Right atrium auricular region (tissue), 2 donors: ENCODE measurements around the gene TMEM134. TPM values are rescaled to one million over a fixed set of nuclear protein-coding genes. Genes with fewer than 3 reads are reported as not detected.

ENCODE experiments used
- DNase-seq: peaks from one replicate; pipeline ENCODE4 v3.0.0-alpha.2; 2019; ENCODE audit warnings: low spot score
- H3K27ac ChIP-seq, 2 donors: fragments of 200-600 bp; sonication (generic); 1 replicate in 1 of 2; 2 replicates in 1 of 2; pipeline ENCODE4 v1.5.1; 2016 to 2019
- H3K27me3 ChIP-seq, 2 donors: fragments of 200-600 bp; sonication (generic); one replicate each; pipeline versions ENCODE4 v1.5.1 to v1.6.0; 2017 to 2019
- H3K36me3 ChIP-seq: fragments of 200-600 bp; sonication (generic); one replicate; pipeline ENCODE4 v1.5.1; 2016
- H3K4me1 ChIP-seq, 2 donors: fragments of 200-600 bp; sonication (generic); one replicate each; pipeline versions ENCODE4 v1.5.1 to v1.6.0; 2017 to 2019
- H3K4me3 ChIP-seq, 2 donors: fragments of 200-600 bp; sonication (generic); 1 replicate in 1 of 2; 2 replicates in 1 of 2; pipeline ENCODE4 v1.5.1; 2017 to 2019; ENCODE audit warnings: mild to moderate bottlenecking in 1 of 2, moderate library complexity in 1 of 2
- H3K9me3 ChIP-seq, 2 donors: fragments of 200-600 bp; sonication (generic); one replicate each; pipeline ENCODE4 v1.5.1; 2019
- total RNA-seq, 2 donors: library from RNA; depleted of rRNA; stranded (reverse); fragments of >200 nt; gene quantifications; one replicate each; pipeline ENCODE4 v1.1.0, GENCODE V29; 2016
- TF ChIP-seq, protein P1 (sequence below), 2 donors: fragments of 200-600 bp; sonication (generic); IDR thresholded peaks; one replicate each; pipeline ENCODE4 v1.5.1; 2019; ENCODE audit warnings: antibody characterized with exemption in 2 of 2

TMEM134 gene
- total RNA-seq, 2 donors from 2014 or later: 74.4 to 140 TPM

DNA sequence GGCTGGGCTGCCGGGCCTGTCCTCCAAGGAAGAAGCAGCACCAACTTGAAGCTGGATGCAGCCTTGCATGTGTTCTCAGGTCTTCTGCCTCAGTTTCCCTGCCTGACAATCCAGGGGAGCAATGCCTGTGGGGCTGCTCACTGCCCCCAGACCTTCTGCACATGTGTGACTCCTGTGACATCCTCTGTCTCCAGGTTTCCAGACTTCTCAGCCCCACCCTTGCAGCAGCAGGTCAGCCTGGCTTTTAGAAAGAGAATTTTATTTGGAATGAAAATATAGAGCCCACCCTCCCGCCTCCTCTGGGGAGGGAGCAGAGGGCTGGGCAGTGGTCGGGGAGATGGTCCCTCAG, 31.3 kb downstream of the TMEM134 start:
- no peaks in the 10 kb centered on the region for H3K27me3 ChIP-seq
- no peaks in the 10 kb centered on the region for H3K9me3 ChIP-seq
- no peak overlapping the region for H3K4me3 ChIP-seq
- peaks cover 58% of the 10 kb centered on the region for H3K36me3 ChIP-seq
- DNase-seq: no peak
- no peak overlapping the region for H3K27ac ChIP-seq
- TF ChIP-seq, protein P1, sequence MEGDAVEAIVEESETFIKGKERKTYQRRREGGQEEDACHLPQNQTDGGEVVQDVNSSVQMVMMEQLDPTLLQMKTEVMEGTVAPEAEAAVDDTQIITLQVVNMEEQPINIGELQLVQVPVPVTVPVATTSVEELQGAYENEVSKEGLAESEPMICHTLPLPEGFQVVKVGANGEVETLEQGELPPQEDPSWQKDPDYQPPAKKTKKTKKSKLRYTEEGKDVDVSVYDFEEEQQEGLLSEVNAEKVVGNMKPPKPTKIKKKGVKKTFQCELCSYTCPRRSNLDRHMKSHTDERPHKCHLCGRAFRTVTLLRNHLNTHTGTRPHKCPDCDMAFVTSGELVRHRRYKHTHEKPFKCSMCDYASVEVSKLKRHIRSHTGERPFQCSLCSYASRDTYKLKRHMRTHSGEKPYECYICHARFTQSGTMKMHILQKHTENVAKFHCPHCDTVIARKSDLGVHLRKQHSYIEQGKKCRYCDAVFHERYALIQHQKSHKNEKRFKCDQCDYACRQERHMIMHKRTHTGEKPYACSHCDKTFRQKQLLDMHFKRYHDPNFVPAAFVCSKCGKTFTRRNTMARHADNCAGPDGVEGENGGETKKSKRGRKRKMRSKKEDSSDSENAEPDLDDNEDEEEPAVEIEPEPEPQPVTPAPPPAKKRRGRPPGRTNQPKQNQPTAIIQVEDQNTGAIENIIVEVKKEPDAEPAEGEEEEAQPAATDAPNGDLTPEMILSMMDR (IDR thresholded peaks at IDR 0.05): no peak
- H3K4me1 ChIP-seq: peaks cover 0 to 59% of the 10 kb centered on the region in 2 donors

DNA sequence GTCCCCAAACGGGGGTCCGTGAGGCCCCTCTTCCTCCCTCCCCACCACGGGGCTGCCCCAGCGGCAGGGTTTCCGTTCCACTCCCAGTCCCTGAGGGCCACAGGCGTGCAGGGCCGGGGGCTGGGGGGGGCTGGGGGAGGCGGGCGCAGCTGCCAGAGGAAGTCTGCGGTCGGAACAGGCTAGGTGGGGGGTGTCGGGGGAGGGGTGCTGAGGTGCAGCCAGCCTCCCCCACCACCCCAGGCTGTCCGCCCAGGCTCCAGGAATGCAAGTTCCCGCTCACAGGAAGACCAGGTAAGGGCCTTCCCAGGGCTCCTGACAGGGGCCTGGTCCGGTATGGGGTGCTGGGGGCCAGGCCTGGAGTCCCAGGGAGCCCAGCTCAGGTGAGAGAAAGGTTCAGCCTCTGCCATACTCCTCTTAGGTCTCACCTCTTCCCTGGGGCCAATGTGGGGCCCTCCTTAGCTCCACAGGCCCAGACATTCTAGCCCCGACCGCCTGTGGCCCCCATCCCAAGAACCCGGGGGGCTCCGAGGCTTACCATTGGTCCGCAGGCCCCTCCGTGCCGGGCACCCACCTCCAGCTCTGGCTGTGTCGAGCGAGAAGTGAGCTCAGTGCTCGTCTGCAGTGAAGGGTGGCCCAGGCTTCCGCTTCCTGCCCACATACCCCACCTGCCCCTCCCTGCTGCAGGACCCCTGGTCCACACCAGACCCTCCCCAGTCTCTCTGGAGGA, 31.8 kb downstream of the TMEM134 start, which contains the start of gene PTPRCAP:
Gene PTPRCAP (minus strand): TSS at position 601 of the 727 bp plus-strand sequence. CDS start 63 bp downstream, at position 538.
- Histone ChIP-seq H3K27me3 (no peaks in the 10 kb centered on the region), H3K27ac (peak within 1 kb of the TSS in 1 of 2 donors; percentile 3), H3K4me1 (peaks cover 0 to 53% of the 10 kb centered on the region in 2 donors), H3K4me3 (peak within 1 kb of the TSS in 1 of 2 donors; percentile 9), H3K9me3 (no peaks in the 10 kb centered on the region), H3K36me3 (peaks cover 63% of the 10 kb centered on the region)
- TF ChIP-seq, protein P1 (IDR thresholded peaks at IDR 0.05): no peak
- no peak for DNase-seq

DNA sequence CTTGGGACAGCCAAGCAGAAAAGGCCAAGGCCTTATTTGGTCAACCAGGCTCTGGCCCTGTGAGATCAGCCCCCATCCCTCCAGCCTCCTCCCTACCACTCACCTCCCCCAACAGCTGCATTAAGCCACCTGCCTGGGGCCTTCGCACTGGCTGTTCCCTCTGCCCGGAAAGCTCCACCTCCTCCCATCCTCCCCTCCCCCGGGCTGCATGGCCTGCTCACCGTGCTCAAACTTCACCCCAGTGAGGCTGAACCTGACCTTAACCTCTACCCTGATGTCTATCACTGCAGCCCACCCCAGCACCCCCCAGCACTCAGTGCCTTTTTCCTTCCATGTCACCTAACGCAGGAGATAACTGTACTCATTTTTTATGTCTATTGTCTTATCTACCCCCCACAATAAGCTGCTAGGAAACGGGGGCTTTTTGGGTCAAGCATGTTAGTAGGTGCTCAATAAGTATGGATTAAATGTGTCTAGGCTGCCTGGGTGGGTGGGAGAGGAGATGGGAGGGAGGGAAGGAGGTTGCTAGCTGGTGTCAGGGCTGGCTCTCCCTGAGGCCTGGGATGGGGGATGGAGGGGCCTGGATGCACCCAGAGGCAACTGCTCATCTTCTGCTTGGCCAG, 32.5 kb downstream of the TMEM134 start:
- DNase-seq: no peak

GRCh38 chr11:67435727-67436458, 33.2 kb downstream of the TMEM134 start:
- Histone ChIP-seq H3K27me3 (no peaks in the 10 kb centered on the region), H3K4me1 (peaks cover 0 to 42% of the 10 kb centered on the region in 2 donors), H3K27ac (no peak overlapping the region), H3K9me3 (no peaks in the 10 kb centered on the region), H3K4me3 (no peak overlapping the region), H3K36me3 (peaks cover 65% of the 10 kb centered on the region)
- DNase-seq: no peak
- TF ChIP-seq, protein P1 (IDR thresholded peaks at IDR 0.05): no peak

More for the DNA sequence above, 32.5 kb downstream of the TMEM134 start:
- H3K27ac ChIP-seq: no peak overlapping the region
- no peak overlapping the region for H3K4me3 ChIP-seq
- peaks cover 0 to 49% of the 10 kb centered on the region in 2 donors for H3K4me1 ChIP-seq
- H3K9me3 ChIP-seq: no peaks in the 10 kb centered on the region
- H3K36me3 ChIP-seq: peaks cover 64% of the 10 kb centered on the region
- no peaks in the 10 kb centered on the region for H3K27me3 ChIP-seq
- TF ChIP-seq, protein P1 (IDR thresholded peaks at IDR 0.05): no peak

GRCh38 chr11:67435031-67435726, 33.9 kb downstream of the TMEM134 start:
- no peak overlapping the region for H3K27ac ChIP-seq
- no peak for DNase-seq

More at GRCh38 chr11:67435031-67435726, 33.9 kb downstream of the TMEM134 start:
- Histone ChIP-seq H3K4me3 (no peak overlapping the region), H3K36me3 (peaks cover 69% of the 10 kb centered on the region), H3K9me3 (no peaks in the 10 kb centered on the region), H3K27me3 (no peaks in the 10 kb centered on the region), H3K4me1 (peaks cover 0 to 38% of the 10 kb centered on the region in 2 donors)
- TF ChIP-seq, protein P1 (IDR thresholded peaks at IDR 0.05): no peak
